Activated T-cell treated with anti-CD3 and anti-CD28 coated beads for 24 hours (primary cell): ENCODE data around the gene TGFBR3.

Experiments
- DNase-seq: peaks from one replicate; pipeline ENCODE4 v3.0.0-alpha.2; 2020; ENCODE audit warnings: low read depth

TGFBR3 gene

DNA sequence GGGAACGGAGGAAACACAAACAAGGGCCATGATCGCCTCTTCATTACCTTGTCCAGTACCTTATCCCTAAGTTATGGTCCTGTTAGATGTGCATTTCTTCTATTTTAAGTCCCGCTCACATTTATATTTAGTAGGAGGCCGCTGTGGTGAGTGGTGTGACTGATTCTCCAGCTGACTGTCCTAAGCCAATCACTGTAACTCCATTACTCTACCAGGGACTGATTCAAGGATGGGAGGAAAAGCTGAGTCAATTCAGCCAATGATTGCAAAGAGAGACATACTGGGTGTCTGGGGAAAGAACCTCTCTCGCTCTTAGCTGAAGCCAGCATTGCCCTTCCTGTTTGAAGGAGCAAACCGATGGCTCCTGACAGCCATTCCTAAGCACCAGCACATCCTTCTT lies 59.7 kb downstream of the TGFBR3 start:
- DNase-seq: no peak

DNA sequence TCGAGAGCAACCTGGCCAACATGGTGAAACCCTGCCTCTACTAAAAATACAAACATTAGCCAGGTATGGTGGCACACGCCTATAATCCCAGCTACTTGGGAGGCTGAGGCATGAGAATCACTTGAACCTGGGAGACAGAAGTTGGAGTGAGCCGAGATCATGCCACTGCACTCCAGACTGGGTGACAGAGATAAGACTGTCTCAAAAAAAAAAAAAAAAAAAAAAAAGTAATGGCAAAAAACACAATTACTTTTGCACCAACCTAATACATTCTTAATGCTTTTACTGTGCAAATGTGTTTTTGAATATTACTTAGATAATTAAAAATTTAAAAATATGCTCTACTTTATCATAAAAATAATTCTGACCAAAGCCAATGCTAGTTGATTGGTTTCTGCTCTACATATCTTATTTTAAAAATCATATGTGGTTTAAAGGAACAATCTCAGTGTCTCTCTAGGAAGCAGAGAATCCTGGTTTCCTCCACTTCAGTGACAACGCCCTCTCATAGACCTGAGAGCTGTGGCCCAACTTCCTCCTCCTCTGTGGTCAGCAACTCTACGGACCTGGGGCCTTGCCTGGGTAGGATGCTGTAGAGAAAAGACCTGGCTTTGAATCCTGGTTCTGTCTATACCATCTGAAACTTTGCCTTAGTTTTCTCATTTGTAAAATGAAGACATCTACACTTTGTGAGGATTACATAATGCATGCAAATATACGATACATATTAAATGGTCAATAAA lies 64.7 kb downstream of the TGFBR3 start:
- DNase-seq: no peak

- DNase-seq: no peak
Measured at GRCh38 chr1:91819038-91819788, 66.7 kb downstream of the TGFBR3 start.

DNA sequence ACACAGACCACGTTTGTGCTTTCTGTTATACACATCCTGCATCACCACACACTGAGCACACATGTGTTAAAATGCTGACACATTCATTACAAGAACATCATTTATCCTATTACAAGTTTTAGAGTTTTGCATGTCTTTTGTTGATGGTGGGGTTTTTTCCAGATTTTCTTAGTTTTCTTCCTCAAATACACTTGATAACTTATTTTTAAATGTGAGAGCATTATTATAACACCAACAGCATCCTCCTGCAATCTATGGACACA lies 67.3 kb downstream of the TGFBR3 start:
- no peak for DNase-seq

- DNase-seq: no peak
Measured at GRCh38 chr1:91817211-91817905, 68.6 kb downstream of the TGFBR3 start.

DNA sequence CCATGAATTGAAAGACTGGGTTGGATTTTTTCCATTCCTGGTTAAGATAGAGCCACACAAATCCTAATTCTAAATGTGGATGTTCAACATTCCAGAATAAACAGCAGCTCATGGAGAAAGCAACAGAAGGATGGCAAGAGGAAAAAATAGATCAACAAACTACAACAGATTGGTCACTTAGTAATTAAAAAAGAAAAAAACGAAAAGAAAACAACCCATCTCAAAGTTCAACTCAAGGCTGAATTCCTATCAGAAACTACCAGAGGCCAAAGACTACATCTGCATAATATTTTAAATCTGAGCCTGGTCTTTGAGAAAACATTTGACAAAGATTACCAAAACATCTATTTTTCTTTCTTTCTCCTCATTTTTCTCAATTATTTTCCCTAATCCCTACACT lies 69.9 kb downstream of the TGFBR3 start:
- no peak for DNase-seq

DNA sequence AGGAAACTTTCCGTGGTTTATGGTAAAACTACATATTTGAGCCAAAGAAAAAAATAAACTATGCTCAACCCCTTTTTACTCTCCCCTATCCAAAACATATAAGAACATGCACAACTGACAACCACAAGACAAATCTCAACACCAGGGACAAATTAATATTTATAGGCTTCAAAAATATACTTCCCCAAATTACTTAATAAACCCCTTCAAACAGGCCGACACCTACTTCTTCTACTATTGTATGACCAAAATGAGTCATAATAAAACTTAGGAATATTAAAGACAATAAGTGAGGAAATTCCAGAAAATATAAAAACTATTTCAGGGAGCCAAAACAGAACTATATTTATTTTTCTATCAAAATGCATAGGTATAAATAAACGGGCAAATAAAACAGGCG lies 71.5 kb downstream of the TGFBR3 start:
- no peak for DNase-seq

- no peak for DNase-seq
Measured at GRCh38 chr1:91813813-91814212, 72.1 kb downstream of the TGFBR3 start.

DNA sequence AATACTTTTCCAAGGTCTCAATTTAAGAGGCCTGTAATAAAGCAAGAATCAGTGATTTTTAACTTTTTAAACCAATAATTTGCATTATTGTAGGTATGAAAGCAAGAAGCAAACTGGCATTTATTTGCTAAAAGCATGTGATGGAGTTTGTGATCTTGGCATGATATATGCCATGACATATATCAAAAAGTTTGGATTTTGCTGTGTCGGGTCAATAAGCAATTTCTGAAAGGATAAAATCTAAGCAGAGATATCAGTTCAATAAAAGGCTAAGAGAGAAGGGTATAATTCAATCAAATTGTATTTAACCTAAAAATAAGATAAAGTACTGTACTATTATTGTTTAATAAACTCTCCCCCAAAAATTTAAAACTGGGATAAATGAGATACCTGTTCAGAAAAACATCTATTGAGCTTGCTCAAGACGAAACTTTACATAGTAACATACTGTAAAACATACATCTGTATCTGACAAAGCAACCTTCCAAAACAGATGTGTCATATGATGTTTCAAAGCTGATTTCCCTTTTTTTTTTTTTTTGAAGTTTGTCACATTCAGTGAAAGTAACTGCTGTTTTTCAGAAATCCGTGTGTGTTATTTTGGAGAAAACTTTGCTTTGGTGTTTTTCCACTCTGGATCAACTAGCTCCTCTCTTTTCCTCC lies 74.5 kb downstream of the TGFBR3 start:
- DNase-seq: no peak

DNA sequence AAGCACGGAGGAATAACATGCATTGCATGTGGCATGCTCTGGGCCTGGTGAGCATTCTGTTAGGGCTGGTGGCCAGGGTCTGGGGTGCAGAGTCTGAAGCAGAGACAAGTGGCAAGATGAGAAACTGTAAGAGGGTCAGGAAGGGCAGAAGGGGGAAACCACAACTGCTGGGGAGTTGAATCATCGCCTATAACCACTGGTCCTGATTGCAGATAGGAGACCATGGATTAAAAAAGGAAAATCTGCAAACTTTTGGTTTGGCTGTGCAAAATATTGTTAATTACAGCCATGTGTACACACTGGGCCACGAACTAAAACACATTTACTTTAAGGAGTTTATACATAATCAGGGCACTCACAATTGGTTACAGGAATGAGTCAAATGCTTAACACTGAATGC lies 76.6 kb downstream of the TGFBR3 start:
- DNase-seq: no peak

DNA sequence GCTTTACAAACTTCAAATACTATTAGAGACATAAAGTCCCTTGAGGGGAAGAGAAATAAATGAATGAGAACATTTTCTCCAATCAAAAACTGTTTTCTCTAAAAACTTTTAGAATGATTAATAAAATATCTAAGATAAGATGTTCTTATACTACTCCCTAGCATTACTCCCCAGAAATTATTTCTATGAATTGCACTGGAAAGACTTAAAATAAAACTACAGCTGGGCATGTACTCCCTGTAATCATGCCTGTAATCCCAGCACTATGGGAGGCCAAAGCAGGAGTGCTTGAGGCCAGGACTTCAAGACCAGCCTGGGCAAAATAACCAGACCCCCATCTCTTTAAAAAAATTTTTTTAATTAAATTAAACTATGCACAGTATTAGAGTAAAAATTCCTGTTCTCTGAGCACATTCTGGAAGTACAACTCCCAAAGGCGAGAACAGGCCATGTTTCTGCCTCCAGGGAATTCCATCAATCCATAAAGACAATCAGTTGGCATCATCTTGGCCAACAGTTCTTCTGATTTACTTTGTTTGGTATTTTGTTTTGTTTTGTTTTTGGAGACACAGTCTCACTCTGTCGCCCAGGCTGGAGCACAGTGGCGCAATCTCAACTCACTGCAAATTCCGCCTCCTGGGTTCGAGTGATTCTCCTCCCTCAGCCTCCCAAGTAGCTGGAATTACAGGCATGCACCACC lies 77.9 kb downstream of the TGFBR3 start:
- no peak for DNase-seq

- DNase-seq: no peak
Measured at GRCh38 chr1:91806769-91807700, 78.9 kb downstream of the TGFBR3 start.

- no peak for DNase-seq
Measured at GRCh38 chr1:91806181-91806768, 79.7 kb downstream of the TGFBR3 start.

DNA sequence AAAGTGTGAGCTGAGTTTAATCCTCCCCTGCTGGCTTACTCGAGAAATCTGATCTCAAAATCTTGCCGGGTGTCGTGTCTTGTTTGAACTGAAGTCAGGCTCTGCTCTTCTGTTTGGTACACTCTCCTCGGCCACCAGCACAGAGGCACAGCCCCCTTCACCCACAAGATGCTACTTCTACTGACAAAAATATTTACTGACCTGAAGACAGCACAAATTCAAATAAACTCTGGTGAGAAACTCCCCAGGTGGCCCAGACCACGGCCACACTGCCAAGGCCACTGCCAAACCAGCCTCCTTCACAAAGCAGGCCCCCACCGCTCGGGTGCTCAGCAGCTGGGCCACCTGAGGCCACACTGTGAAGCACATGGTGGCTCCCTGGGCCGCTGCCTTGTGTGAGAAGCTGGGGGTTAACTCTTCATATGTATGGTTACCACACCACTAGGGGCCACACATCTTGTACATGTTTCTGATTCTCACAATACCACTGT lies 80.6 kb downstream of the TGFBR3 start:
- DNase-seq: no peak

DNA sequence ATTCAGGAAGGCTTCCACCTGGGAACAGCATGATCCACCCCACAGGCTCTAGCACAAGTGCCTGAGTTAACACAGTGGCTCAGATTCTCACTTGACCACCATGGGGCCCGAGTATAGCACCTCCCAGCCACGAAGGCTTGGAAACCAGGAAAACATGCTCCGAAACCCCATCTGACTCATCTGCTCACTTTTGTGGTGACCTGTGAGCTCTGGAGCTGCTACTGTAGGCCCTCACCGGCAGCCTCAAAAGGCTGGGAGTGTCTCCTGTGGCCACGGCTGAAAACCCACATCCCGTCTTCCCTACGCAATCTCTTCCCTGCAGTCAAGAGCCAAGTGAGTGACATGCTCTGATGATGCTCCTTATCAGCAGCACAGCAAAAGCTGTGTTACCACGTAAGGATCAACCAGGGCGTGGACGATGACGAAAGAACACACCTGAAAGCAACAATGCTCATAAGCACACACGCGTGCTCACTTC lies 81.4 kb downstream of the TGFBR3 start:
- peak; percentile 78 for DNase-seq

- peak; percentile 74 for DNase-seq
Measured at GRCh38 chr1:91803847-91804545, 82.0 kb downstream of the TGFBR3 start.

GRCh38 chr1:91803123-91803522 lies 82.8 kb downstream of the TGFBR3 start:
- no peak for DNase-seq

DNA sequence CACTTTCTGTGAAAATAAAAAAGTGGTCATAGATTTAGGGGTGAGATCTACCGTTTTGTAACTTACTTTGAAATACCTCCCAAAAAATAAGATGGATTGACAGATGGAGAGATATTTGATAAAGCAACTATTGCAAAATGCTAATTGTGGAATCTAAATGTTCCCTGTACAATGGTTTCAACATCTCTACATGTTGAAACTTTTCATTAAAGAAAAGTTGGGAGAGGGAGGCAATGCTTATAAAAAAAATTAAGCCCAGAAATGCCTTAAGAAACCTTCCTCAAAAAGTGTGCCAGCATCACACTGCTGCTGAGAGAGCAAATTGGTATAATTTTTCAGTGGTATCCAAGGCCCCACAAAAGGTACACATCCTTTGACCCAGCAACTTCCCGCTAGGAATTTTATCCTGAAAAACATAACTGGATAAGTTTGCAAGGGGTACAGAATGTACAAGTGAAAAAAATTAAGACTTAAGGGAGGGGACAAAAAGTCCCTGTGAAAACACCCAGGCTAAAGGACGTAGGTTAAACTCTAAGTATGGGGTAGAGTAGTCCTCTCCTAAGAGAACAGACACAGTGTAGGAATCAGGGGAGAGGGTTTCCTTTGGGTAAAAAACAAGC lies 84.3 kb downstream of the TGFBR3 start:
- no peak for DNase-seq

GRCh38 chr1:91799863-91800262 lies 86.1 kb downstream of the TGFBR3 start:
- no peak for DNase-seq
